Keratinocyte (primary cell): ENCODE data around the gene APRT.

Experiments
- CTCF ChIP-seq, 3 experiments: IDR thresholded peaks in 1 of 3; conservative IDR thresholded peaks in 1 of 3; optimal IDR thresholded peaks in 1 of 3; 2 replicates in 2 of 3; 3 replicates in 1 of 3; pipeline versions ENCODE3 to v1.5.1; 2011; ENCODE audit warnings: low read length in 3 of 3, mild to moderate bottlenecking in 3 of 3, moderate library complexity in 2 of 3, control low read depth in 1 of 3, inconsistent platforms in 1 of 3; ENCODE audit not compliant: insufficient read depth in 2 of 3; ENCODE audit errors: extremely low read depth in 1 of 3
- EZH2 ChIP-seq: IDR thresholded peaks from one replicate; pipeline ENCODE4 v1.6.1; 2012; ENCODE audit warnings: inconsistent platforms, mild to moderate bottlenecking, low read length, moderate library complexity

DNA sequence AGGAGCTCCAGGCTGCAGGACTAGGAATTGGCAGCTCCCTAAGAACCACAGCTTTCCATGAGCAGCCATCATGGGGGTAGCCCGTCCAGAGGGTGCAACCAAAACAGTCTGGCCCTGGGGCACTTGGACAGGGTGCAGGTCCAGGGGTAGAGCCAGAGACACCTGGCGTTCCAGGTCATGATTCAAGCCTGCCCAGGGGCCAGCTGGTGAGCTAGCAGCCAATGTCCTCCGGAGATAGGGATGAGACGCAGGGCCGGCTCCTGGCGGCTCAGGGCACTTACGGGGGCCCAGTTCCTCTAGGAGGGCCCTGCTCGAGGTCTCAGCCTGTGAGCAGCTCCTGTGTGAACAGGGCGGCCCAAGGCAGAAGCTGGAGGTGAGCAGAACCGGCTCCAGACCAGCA is 48.8 kb downstream of the APRT start:
- TF ChIP-seq CTCF (optimal IDR thresholded peaks at IDR 0.05 in 1 of 3, IDR thresholded peaks at IDR 0.05 in 1 of 3, conservative IDR thresholded peaks at IDR 0.05 in 1 of 3; ENCODE audit: extremely low read depth in 1 of 3, insufficient read depth in 2 of 3, low read length in 3 of 3) = no peak
- no peak for TF ChIP-seq EZH2
